GM12864 (cell line): ENCODE results near the gene NLRC3.

Experiments
- DNase-seq: peaks from one replicate; pipeline ENCODE4 v3.0.0-alpha.2; 2011; ENCODE audit warnings: low read depth
- H3K4me3 ChIP-seq: 2 replicates; pipeline ENCODE4 v1.5.1; 2011; ENCODE audit warnings: mild to moderate bottlenecking, low read depth, low read length, control low read depth
- CTCF ChIP-seq: IDR thresholded peaks from 2 replicates; pipeline ENCODE4 v1.5.1; 2011; ENCODE audit warnings: low read depth, mild to moderate bottlenecking, moderate library complexity, low read length, control low read depth, inconsistent platforms; ENCODE audit errors: missing control alignments

The NLRC3 gene

DNA sequence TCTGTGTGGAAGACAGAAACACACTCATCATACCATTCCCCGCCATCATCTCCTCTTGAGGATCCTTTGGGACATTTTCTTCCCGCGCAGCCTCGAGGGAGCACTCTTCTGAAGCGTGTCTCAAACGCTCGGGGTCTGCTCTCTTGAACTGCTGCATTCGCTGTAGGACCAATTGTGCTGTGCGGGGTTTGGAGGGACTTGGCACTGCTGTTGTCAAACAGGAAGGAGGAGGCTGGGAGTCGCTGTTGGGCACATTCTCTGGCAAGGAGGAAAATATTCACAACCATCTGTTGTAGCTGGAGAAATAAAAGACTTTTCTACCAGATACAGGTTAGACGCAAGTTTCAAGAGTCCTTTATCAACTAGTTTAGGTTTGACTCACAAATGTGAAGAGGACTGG lies 29.2 kb upstream of the NLRC3 start:
- no peak overlapping the region for H3K4me3 ChIP-seq
- TF ChIP-seq CTCF = no peak
- no peak for DNase-seq

- no peak for TF ChIP-seq CTCF
- DNase-seq = no peak
- H3K4me3 ChIP-seq = no peak overlapping the region
Measured at GRCh38 chr16:3602320-3602653, 25.1 kb upstream of the NLRC3 start.

- DNase-seq = no peak
- TF ChIP-seq CTCF = no peak
- H3K4me3 ChIP-seq = no peak overlapping the region
Measured at GRCh38 chr16:3601614-3602319, 24.6 kb upstream of the NLRC3 start.

DNA sequence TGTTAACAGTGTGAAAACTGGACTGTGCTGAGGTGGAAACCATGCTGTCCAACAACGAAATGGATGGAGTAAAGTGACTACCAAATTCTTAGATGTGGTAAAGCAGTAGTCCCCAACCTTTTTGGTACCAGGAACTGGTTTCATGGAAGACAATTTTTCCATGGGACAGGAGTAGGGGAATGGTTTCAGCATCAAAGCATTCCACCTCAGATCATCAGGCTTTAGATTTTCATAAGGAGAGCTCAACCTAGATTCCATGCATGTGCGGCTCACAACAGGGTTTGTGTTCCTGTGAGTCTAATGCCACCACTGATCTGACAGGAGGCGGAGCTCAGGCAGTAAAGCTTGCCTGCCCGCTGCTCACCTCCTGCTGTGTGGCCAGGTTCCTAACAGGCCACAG lies 22.7 kb upstream of the NLRC3 start:
- TF ChIP-seq CTCF = no peak
- no peak for DNase-seq
- H3K4me3 ChIP-seq = no peak overlapping the region

GRCh38 chr16:3599121-3599520 lies 21.9 kb upstream of the NLRC3 start:
- H3K4me3 ChIP-seq = no peak overlapping the region
- DNase-seq = no peak
- no peak for TF ChIP-seq CTCF

GRCh38 chr16:3598236-3598635 lies 21.0 kb upstream of the NLRC3 start:
- TF ChIP-seq CTCF = no peak
- no peak for DNase-seq

DNA sequence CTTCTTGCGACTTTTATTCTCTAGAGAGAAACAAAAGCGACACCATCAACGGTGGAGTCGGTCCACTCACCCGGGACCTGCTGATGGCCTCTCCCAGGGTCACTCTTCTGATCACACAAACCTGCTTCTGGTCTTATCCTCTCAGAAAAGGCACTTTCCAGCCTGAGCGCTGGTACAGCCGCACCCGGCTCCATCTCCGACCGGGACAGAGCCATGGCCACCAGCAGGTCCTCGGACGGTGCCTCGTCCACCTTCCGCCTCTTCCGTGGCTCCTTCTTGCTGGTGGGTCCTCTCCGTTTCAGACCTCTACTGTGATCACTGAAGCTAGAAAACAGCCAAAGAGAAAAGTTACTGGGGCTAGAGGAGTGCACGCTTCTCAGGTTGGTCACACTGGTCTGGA lies 20.5 kb upstream of the NLRC3 start:
- DNase-seq = no peak
- TF ChIP-seq CTCF = no peak
- H3K4me3 ChIP-seq = no peak overlapping the region

More at GRCh38 chr16:3598236-3598635, 21.0 kb upstream of the NLRC3 start:
- H3K4me3 ChIP-seq = no peak overlapping the region
